Glomerular visceral epithelial cell (primary cell): ENCODE measurements around the gene PLA2G3.
"Not testable (repeated sequence)": the region's sequence is repeated elsewhere in the genome, so short reads cannot be mapped to it uniquely, and the experiment has no call there.

Source experiments
- DNase-seq: peaks from one replicate; pipeline ENCODE4 v3.0.0-alpha.2; 2016; ENCODE audit errors: extremely low spot score

The PLA2G3 gene

GRCh38 chr22:31099841-31100761, 40.2 kb downstream of the PLA2G3 start:
- no peak for DNase-seq

GRCh38 chr22:31099386-31099785, 40.9 kb downstream of the PLA2G3 start:
- DNase-seq: no peak

- no peak for DNase-seq
These were observed 41.6 kb downstream of the PLA2G3 start for GRCh38 chr22:31098632-31099110.

GRCh38 chr22:31097941-31098631, 42.2 kb downstream of the PLA2G3 start:
- DNase-seq: no peak

- DNase-seq: not testable (repeated sequence)
These were observed 42.8 kb downstream of the PLA2G3 start for GRCh38 chr22:31097539-31097938.

GRCh38 chr22:31096657-31097279, 43.5 kb downstream of the PLA2G3 start:
- no peak for DNase-seq

- DNase-seq: no peak
These were observed 44.6 kb downstream of the PLA2G3 start for GRCh38 chr22:31095637-31096249.

- DNase-seq: no peak
These were observed 45.6 kb downstream of the PLA2G3 start for GRCh38 chr22:31094741-31095140.

- DNase-seq: no peak
These were observed 46.2 kb downstream of the PLA2G3 start for GRCh38 chr22:31094021-31094551.

- no peak for DNase-seq
These were observed 47.0 kb downstream of the PLA2G3 start for GRCh38 chr22:31093086-31093850.

GRCh38 chr22:31092161-31092560, 48.1 kb downstream of the PLA2G3 start:
- no peak for DNase-seq

GRCh38 chr22:31091106-31091975, 49.0 kb downstream of the PLA2G3 start:
- DNase-seq: no peak

- no peak for DNase-seq
These were observed 49.9 kb downstream of the PLA2G3 start for GRCh38 chr22:31090217-31091085.

GRCh38 chr22:31089160-31090100, 50.9 kb downstream of the PLA2G3 start:
- no peak for DNase-seq

GRCh38 chr22:31088233-31088986, 51.9 kb downstream of the PLA2G3 start:
- DNase-seq: no peak

- no peak for DNase-seq
These were observed 52.5 kb downstream of the PLA2G3 start for GRCh38 chr22:31087744-31088215.
